ENCODE measurements around the gene CA10.

DNA sequence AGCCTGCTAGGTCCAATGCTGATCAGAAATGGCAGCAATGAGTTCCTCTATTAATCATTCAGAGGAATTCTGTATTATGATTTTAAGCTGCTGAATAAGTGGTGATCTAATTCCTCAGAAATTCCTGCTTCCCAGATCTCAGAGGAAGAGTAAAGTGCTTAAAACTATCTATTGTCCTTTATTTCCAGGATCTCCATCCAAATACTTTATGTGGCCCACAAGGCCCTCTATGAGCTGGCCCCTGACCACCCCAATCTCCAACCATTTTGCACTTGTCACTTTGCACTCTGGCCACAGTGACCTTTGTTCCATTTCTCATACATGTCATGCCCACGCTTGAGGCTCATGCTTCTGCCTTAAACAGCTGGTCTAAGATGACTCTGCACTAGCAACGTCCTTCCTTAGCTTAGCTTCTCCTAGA lies 93.7 kb downstream of the CA10 start:
- TF ChIP-seq, protein P1, sequence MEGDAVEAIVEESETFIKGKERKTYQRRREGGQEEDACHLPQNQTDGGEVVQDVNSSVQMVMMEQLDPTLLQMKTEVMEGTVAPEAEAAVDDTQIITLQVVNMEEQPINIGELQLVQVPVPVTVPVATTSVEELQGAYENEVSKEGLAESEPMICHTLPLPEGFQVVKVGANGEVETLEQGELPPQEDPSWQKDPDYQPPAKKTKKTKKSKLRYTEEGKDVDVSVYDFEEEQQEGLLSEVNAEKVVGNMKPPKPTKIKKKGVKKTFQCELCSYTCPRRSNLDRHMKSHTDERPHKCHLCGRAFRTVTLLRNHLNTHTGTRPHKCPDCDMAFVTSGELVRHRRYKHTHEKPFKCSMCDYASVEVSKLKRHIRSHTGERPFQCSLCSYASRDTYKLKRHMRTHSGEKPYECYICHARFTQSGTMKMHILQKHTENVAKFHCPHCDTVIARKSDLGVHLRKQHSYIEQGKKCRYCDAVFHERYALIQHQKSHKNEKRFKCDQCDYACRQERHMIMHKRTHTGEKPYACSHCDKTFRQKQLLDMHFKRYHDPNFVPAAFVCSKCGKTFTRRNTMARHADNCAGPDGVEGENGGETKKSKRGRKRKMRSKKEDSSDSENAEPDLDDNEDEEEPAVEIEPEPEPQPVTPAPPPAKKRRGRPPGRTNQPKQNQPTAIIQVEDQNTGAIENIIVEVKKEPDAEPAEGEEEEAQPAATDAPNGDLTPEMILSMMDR (IDR thresholded peaks at IDR 0.05) = no peak
- no peak for TF ChIP-seq POLR2AphosphoS5 (IDR thresholded peaks at IDR 0.05)
- TF ChIP-seq POLR2A (IDR thresholded peaks at IDR 0.05) = no peak
- TF ChIP-seq EP300 (IDR thresholded peaks at IDR 0.05; ENCODE audit: low read depth) = no peak

Measured in transverse colon (tissue), 4 donors.